Stimulated activated CD4-positive, alpha-beta T cell treated with anti-CD3 and anti-CD28 coated beads, Interleukin-4, amount 100 ng/mL, for 4 hours (primary cell): Measurements from ENCODE around the gene SUN3.

Source experiments
- DNase-seq, 2 experiments: peaks; one replicate each; pipeline ENCODE4 v3.0.0-alpha.2; 2020

SUN3 gene

GRCh38 chr7:47973739-47974138 is 55.2 kb downstream of the SUN3 start:
- no peak for DNase-seq

- no peak for DNase-seq
Measured at GRCh38 chr7:47970761-47971160, 58.1 kb downstream of the SUN3 start.

- peak; percentile 35 to 53 for DNase-seq
Measured at GRCh38 chr7:47968847-47969774, 59.8 kb downstream of the SUN3 start.

GRCh38 chr7:47967708-47968107 is 61.2 kb downstream of the SUN3 start:
- no peak for DNase-seq

GRCh38 chr7:47967123-47967522 is 61.8 kb downstream of the SUN3 start:
- no peak for DNase-seq

GRCh38 chr7:47965456-47965855 is 63.5 kb downstream of the SUN3 start:
- DNase-seq, result no peak

- no peak for DNase-seq
Measured at GRCh38 chr7:47962262-47962661, 66.6 kb downstream of the SUN3 start.

GRCh38 chr7:47957156-47957555 is 71.8 kb downstream of the SUN3 start:
- no peak for DNase-seq

GRCh38 chr7:47956220-47956619 is 72.7 kb downstream of the SUN3 start:
- DNase-seq, result no peak

- DNase-seq, result no peak
Measured at GRCh38 chr7:47954231-47954911, 74.5 kb downstream of the SUN3 start.

GRCh38 chr7:47953822-47954221 is 75.1 kb downstream of the SUN3 start:
- no peak for DNase-seq

GRCh38 chr7:47952224-47952623 is 76.7 kb downstream of the SUN3 start:
- no peak for DNase-seq

- no peak for DNase-seq
Measured at GRCh38 chr7:47951374-47951773, 77.5 kb downstream of the SUN3 start.

GRCh38 chr7:47950714-47951113 is 78.2 kb downstream of the SUN3 start:
- no peak for DNase-seq

- no peak for DNase-seq
Measured at GRCh38 chr7:47949703-47950102, 79.2 kb downstream of the SUN3 start.

- no peak for DNase-seq
Measured at GRCh38 chr7:47948141-47948790, 80.6 kb downstream of the SUN3 start, which contains the start of gene PKD1L1. Gene PKD1L1, minus strand, starts transcription at chr7:47948466. Its CDS starts 26 bp downstream, at chr7:47948440.

GRCh38 chr7:47947355-47947749 is 81.6 kb downstream of the SUN3 start:
- no peak for DNase-seq

- DNase-seq, result no peak
Measured at GRCh38 chr7:47946581-47947354, 82.1 kb downstream of the SUN3 start.

GRCh38 chr7:47945261-47946015 is 83.5 kb downstream of the SUN3 start:
- peak; percentile 51 to 75 for DNase-seq

- DNase-seq, result no peak
Measured at GRCh38 chr7:47944536-47945260, 84.2 kb downstream of the SUN3 start.
